NOMO-1 treated with dmso at 0.1 percent for 144 hours (cell line): ENCODE data around the gene GMEB1.
"Not testable (repeated sequence)": the region's sequence is repeated elsewhere in the genome, so short reads cannot be mapped to it uniquely, and the experiment has no call there.

Source experiments
- DNase-seq: peaks from one replicate; lab custom pipeline; 2025; ENCODE audit not compliant: unreplicated experiment; lab: John Stamatoyannopoulos, UW

Gene GMEB1

DNA sequence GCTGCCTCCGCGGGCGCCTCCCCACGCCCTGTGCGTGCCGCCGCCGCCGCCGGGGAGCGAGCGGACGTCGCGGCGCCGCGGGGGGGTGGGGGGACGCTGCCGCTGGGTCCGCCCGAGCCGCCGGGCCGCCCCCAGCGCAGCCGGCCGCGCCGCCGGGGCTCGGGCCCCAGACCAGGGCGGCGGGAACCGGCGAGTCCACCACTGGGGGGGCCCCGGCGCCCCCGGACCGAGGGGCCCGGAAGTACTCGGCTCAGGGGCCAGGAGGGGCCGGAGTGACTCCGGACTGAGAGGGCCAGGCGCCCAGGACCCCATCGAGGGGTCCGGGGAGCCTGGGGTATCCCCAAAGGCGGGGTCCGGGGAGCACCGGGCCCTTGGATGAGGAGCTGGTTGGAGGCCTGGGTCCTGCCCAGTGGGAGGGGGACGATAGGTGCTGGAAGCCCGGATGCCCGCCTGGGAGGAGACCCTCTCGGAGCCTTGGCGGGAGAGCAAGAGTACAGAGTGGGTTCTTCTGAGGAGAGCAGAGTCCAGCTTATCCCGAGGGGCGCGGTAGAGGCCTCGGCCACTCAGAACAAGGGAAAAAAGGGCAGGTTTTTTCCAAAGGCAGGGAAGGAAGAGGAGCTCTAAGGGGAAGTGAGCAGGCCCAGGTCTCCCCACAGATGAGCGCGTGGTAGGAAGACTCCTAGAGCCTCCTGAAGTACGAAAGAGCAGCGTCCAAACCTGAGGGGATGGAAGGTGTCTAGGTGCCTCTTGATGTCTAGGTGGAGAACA, 556 bp downstream of the GMEB1 start:
- peak; percentile 46 for DNase-seq

DNA sequence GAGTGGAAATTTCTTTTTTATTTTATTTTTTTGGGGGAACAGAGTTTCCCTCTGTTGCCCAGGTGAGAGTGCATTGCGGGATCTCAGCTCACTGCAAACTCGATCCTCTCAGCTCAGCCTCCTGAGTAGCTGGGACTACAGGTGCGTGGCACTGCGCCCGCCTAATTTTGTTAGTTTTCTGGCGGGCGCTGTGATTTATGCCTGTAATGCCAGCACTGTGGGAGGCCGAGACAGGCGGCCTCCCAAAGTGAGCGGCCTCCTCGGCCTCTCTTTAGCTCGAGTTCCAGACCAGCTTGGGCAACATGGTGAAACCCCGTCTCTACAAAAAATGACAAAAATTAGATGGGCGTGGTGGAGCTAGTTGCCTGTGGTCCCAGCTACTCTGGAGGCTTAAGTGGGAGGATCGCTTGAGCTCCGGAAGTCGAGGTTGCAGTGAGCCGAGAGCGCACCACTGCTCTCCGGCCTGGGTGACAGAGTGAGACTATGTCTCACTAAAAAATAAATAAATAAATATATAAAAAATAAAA, 2.7 kb downstream of the GMEB1 start:
- DNase-seq: no peak

- DNase-seq: not testable (repeated sequence)
These were observed 4.4 kb downstream of the GMEB1 start for GRCh38 chr1:28672971-28673370.

- DNase-seq: no peak
These were observed 7.3 kb downstream of the GMEB1 start for GRCh38 chr1:28675924-28676257.

DNA sequence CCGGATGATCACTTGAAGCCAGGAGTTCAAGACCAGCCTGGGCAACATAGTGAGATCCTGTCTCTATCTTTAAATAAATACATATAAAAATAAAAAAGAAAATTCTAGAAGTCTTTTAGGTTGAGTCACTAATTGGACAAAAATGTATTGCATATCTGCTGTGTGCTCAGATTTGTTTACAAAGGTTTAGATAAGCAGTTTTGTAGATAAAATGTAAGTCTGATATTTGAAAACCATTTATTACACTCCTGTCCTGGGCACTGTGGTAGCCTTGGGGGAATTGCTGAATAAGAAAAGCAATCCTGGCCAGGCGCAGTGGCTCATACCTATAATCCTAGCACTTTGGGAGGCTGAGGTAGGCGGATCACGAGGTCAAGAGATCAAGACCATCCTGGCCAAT, 11.6 kb downstream of the GMEB1 start:
- no peak for DNase-seq

DNA sequence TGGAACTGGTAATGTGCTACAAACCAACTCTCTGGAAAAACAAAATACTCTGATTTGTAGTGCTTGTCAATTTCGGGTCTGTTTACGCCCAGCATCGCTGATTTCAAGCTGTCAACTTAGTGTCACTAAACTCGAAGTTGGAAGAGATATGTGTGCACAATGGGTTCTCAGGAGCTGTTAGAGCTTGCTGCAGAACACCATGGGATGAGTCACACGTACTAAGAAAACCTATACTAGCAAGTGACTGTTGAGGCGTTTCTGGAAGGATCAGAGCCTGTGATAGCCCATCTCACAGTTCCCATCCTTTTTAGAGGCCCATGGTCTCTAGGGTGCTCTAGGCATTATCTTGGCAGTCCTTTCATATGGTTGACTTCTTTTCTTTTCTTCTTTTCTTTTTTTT, 14.3 kb downstream of the GMEB1 start:
- no peak for DNase-seq

DNA sequence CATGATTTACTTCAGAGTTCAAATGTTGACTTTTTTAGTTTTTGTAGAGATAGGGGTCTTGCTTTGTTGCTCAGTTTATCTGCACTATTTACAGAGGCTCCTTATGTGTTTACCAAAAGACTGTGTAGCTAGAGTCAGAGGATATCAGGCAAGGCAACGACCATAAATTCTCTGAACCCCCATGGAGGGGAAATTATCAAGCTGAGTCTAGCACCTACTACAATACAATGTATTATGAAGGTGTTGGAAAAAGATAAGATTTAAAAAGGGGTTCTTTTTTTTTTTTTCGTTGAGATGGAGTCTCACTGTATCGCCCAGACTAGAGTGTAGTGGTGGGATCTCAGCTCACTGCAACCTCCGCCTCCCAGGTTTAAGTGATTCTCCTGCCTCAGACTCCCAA, 16.4 kb downstream of the GMEB1 start:
- no peak for DNase-seq

DNA sequence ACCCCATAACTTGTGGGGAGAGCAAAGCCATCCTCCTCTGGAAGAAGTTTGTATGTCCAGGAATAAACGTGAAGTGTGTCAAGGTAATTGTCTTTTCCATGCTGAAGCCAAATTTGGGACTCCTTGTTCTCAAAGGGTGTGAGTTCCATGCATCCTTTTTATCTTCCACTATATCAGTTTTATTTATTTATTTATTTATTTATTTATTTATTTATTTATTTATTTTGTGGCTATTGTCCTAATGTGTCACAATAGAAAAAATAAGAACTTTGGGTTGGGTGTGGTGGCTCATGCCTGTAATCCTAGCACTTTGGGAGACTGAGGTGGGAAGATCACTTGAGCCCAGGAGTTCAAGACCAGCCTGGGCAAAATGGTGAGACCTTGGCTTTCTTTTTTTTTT, 23.0 kb downstream of the GMEB1 start:
- DNase-seq: not testable (repeated sequence)

GRCh38 chr1:28703629-28704028, 35.0 kb downstream of the GMEB1 start:
- no peak for DNase-seq

DNA sequence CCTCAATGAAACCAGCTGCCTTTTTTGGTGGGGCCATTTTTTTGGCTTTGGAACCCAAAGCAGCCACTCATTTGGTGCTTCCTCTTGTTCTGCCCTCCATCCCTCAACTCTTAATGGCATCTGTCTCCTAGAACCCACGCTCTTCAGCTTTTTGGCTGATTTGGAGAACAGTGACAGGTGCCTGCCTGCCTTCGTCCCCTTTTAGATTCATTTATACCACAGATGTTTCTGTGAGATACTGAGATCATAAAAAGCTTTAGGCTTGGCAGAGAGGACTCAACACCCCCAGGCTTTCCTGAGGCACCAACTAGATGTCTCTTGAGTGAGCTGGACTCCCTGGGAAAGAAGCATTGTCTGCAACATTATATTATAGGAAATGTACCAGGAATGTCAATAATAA, 47.8 kb downstream of the GMEB1 start:
- DNase-seq: no peak

- DNase-seq: no peak
These were observed 49.6 kb downstream of the GMEB1 start for GRCh38 chr1:28718166-28718565.

- no peak for DNase-seq
These were observed 50.2 kb downstream of the GMEB1 start for GRCh38 chr1:28718586-28719331.

DNA sequence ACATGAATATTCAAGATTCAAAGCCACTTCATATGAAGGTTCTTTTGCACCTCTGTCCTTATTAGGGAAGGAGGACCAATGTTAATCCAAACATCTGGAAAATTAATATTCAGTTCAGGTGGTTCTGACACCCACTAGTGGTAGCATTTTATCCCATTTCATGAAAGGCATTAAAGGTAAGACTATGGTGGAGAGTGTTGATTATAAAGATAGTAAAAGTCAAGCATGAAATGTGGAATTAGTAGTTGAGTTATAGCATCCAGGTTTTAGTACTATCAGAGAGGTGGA, 50.7 kb downstream of the GMEB1 start:
- no peak for DNase-seq

DNA sequence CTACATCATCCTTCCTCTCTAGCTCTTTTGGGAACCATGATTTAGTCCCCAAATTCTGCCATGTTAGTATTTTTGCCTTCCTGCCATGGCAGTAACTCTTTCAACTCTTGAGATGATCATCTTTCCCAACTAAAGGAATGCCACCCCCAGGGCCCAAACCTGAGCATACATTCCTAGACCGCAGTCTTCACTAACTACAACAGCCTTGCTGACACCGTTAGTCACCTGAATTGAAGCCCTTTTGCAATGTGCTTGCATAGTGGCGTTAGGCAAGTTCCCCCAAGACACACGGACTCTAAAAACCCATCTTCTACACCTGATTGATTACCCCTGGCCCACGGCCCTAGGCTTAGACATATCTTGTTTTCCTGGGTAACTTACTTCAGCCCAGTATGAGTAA, 51.8 kb downstream of the GMEB1 start:
- DNase-seq: no peak

GRCh38 chr1:28721927-28722326, 53.3 kb downstream of the GMEB1 start:
- not testable (repeated sequence) for DNase-seq

- DNase-seq: not testable (repeated sequence)
These were observed 56.8 kb downstream of the GMEB1 start for GRCh38 chr1:28725365-28725764.

DNA sequence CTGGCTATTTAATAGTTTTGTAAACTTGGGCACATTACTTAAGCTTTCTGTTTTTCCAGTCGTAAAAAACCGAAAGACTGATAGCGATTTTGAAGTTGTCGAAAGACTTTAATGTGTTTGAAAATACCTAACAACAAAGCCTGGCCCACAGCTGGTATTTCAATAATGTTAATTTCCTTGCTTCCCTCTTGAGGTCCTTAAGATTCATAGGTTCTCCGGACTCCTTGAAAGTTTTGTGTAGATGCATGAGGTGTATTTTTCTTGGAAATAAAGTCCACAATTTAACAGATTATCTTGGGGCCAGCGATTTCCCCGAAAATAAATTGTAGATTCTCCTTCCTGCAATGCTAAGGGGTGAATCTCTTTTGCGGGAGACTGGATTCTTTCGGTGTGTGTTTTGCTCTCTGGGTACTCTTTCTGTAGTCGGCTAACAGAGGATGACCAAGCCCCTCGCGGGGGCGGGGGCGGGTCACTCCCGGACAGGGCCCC, 67.4 kb downstream of the GMEB1 start:
- no peak for DNase-seq

DNA sequence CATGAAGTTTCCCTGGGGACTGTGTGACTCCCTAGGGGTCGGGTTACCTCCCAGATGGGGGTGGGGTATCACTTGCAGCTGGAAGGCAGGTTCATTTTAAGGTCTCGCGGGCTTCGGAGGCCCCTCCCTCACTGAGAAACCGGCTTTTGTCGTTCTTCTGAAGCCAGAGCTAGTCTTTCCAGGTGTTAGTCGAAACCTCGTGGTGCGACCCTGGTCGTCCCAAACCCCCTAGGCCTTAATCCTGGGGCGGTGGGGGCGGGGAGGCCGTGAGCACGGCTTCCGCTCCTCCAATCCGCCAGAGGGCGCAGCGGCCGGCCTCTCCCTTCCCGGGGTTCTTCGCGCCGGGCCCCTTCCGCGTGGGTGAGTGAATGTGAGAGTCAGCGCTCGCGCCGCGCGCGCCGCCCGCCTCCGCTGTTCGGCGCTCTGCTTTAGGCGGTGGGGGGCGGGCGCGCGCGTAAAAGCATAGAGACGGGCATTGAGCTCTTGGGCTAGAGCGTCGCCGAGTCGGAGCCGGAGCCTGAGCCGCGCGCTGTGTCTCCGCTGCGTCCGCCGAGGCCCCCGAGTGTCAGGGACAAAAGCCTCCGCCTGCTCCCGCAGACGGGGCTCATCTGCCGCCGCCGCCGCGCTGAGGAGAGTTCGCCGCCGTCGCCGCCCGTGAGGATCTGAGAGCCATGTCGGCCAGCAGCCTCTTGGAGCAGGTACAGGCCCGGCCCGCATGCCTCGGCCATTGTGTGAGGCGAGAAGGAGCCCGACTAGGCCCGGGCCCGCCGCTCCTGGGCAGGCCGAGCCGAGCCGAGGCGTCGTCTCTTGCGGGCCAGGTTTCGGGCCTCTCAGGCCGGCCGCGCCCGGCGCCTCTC, 68.1 kb downstream of the GMEB1 start, which contains the start of gene YTHDF2:
Gene YTHDF2, plus strand, starts transcription at position 491 of the 857 bp plus-strand sequence. Its CDS starts 181 bp downstream, at position 672.
- peak; percentile 96 for DNase-seq

- no peak for DNase-seq
These were observed 68.9 kb downstream of the GMEB1 start for GRCh38 chr1:28737307-28738132.

DNA sequence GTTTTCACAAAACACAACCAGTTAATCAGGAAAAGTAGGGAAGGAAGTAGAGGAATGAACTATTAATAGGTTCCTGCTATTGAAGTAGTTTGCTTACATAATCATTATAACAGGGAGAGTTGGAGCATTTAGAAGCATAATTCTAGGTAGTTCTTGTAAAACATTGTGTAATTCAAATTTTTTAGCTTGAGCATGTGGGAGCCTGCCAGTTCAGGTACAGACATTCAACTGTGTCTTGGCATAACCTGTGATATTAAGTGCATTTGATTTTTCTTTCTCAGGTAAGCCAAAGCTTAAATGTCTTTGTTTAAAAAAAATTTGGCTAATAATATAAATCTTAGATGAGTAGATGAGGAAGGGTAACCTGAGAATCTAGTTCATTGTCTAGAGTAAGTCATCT, 71.5 kb downstream of the GMEB1 start:
- no peak for DNase-seq

DNA sequence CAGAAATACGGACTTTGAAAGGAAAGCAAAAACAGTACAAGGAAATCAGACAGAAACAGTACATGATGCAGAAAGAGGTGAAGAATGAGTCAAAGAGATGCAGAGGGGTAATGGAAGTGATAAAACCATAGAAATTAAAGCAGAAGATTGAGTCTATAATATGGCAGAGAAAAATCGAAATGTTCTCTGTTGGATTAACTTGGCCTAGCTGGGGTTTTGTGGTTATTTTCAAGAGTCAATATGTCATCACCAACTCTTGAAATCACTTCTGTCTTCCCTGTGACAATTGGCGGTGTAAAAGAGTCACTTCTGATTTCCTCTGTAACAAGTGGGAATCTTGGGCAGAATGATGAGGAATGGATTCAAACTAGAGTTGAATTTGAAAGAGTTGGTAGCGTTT, 75.6 kb downstream of the GMEB1 start:
- no peak for DNase-seq
